Islet of Langerhans (tissue), 1 donor: ENCODE measurements around the gene ATF6.

Source experiments
- FAIRE-seq: peaks from one replicate; lab custom pipeline; 2011; peaks lifted over from hg19 to GRCh38; lab: Jason Lieb, UNC

The ATF6 gene

DNA sequence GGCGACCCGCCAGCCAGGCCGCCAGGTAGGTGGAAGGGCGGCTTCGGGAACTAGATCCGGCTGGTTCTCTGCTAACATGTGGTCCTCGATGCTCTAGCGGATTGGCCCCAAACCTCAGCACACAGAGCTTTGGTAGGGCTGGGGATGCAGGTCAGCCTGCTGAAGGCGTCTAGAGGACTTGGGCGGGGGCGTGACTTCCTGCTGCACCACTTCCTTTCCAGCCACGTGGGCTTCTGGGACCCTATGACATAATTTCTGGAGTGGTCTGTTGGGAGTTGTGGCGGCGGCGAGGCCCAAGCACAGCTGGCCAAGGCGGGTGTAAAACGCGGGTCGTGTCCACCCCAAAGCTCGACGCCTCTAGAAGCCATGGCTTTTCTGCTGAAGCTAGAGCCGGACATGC is 124.5 kb downstream of the ATF6 start:
- no peak for FAIRE-seq

DNA sequence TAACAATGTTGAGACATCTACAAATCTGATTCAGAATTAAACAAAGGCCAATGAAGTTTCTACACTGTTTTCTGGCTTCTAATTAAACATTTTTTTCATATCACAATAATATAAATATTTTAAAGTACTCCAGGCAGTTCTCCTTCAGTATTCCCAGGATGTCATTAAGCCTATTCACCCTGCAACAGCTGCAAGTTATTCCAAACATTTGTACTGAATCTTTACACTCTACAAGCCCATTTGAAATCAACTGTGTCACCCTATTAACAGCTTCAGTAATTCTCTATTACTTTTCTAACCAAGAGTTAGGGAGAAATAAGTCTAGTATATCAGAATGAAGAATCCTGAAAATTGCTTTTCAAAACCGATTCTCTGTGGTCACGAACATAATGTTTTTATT is 133.0 kb downstream of the ATF6 start:
- FAIRE-seq: no peak

DNA sequence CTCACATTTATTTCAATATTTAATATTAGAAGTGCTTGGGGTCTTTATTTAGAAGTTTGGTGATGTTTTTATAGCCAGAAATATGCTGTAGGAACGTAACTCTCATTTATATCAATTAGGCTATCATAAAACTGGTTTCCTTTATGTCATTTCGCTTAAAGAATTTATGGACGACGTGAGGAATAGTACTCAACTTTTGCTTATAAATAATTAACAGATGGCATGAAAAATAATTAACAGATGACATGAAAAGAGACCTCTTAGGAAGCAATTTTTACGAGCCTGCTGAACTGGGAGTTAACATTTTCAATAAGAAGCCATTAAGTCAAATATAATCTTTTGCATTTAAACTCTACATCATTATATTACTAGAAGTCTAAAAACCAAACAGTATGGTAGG is 134.0 kb downstream of the ATF6 start:
- no peak for FAIRE-seq

DNA sequence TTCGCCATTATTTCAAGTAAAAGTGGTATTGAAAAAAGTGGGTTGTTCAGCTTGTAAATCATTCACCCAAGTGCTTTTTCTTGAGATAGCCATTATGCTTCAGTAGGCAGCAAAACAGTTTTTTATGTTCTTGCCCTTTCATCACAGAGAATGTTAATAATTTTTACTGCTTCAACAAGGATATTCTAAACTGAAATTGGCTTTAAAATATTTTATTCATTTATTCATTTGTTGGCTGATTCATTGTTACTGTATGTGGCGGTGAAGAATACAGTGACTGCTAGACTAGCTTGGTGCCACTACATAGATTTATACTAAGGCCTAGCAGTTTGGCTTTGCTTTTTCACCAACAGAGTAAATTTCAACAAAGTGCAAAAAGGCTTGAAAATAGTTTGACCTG is 136.1 kb downstream of the ATF6 start:
- no peak for FAIRE-seq

DNA sequence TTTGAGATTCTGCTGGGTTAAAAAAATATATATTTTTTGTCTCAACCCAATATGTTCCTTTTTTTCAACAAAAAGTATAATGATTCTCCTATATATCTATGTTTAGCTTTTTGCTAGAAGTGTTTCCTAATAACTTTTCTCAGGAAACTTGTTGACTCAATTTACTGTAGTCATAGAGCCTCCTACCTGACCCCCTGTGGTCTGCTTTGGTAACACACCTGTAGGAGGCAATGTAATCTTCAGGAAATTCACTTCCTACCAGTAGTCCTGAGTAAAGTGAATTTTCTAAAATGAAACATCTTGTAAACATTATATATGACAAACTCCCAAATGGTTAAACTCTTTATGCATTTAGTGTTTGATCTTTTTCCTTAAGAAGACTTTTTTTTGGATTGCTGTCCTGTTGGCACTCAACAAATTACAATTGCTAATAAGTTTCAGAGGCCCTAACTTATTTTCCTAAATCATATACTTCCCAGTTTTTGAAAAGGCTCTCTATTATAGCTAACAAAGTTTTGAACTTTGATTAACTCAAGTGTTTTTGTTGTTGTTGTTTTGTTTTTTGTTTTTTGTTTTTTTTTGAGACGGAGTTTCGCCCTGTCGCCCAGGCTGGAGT is 139.3 kb downstream of the ATF6 start:
- FAIRE-seq: no peak

DNA sequence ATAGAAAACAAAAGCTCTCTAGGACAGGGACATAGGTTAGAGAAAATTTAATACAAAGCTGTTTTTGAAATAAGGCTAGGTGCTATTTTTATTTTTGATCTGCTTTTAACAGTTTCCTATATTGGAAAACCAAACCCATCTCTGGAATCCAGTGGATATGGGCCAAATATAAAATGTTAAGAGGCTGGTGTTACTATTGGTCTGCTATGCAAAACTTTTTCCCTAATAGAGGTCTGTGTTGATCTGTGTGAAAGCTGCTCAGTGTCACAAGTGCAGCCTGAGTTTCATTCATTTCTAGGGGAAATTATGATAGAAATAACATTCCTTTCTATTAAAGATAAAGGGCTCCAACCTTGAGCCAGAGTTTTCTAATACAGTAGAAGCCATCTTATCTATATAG is 141.1 kb downstream of the ATF6 start:
- no peak for FAIRE-seq

DNA sequence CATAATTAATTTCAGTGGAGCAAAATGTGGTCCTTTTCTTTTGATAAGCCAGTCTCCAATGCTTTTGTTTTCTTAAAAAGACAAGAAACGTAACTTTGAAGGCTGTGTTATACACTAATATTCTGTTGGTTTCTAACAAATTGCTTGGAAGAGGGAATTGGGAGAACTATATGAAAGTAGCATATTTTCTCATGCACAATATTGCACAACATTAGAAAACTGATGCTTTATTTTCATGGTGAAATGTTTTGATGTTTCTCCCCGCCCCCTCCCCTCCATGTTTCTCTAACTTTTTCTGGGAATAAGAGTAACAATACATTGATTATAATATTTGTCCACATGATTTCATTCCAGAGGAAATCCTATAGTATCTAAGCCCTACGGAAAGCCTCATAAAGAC is 142.1 kb downstream of the ATF6 start:
- FAIRE-seq: no peak

DNA sequence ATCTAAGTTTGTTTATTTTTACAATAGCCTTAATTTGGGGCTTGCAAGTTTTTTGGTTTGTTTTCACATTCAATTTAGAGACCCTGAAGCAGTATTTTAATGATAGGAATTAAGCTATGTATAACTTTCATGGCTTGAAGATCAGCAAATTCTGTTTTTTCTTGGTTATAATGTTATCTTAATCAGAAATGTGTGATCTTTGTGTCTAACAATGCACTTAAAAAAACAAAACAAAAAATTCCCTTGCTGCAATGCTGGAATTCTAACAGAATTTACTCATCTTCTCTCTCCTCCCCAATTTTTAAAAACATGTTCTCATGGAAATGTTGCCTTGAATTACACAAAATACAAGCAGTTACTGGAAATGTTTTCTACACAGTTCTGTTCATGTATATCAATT is 144.5 kb downstream of the ATF6 start:
- no peak for FAIRE-seq

DNA sequence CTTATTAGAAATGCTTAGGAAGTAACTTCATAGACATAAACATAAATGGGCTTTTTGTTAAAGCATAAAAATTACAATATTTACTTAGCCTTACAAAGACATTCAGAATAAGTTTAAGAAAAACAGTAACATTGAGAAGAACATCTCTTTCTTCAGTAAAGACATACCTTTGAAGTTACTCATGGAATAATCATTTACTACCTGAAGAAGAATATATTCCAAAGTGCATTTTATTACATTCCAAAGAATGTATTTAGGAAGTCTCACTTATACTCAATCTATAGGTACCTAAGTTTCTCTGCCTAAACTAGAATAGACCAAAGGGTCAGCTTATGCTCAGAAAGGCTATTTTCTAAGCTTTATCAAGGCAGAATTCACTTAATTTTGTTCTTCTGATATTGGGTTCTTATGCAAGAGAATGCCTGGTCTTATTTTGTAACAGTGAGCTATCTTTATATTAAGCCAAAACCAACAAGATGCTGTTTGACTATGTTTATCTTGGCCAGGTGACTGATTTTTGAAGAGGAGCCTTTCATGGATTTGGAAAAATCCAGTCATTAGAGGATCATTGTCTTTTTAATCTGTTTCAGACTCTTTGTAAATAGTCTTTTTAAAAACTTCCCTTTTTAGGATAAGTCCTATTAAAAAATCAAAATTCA is 147.5 kb downstream of the ATF6 start:
- FAIRE-seq: no peak

DNA sequence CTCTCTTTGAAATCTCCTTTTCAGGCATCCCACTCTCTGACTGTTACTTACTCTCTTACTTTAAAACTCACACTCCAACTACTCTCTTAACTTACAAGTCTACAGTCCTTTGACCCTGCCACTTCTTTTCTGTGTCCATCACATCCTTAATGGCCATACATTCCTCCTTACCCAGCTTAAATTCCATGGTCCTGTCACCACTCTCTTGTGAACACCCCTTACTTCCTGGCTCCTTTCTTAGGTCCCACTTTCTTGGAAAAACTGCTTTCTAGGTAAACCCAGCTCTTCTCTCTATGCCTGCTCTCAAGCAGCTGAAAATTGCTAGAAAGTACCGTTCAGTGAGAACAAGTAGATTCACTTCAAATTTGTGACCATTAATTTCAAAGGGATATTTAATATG is 148.5 kb downstream of the ATF6 start:
- no peak for FAIRE-seq

DNA sequence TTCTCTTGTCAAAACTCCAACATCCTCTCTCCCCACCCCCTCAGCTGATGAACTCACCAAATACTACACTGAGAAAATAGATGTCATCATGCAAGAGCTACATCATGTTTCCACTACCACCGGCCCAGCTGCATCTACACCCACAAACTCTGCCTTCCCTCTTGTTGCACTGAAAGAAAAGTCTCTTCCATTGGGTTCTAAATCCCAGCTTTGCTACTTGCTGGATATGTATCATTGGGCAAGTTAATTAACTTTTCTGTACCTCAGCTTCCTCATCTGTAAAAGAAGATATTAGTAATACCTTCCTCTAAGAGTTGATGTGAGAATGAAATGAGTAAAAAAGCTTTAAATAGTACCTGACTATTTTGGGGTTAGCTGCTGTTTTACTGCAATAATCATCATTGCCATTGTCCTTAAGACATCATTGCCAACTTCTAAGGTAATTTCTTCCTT is 149.0 kb downstream of the ATF6 start:
- no peak for FAIRE-seq

DNA sequence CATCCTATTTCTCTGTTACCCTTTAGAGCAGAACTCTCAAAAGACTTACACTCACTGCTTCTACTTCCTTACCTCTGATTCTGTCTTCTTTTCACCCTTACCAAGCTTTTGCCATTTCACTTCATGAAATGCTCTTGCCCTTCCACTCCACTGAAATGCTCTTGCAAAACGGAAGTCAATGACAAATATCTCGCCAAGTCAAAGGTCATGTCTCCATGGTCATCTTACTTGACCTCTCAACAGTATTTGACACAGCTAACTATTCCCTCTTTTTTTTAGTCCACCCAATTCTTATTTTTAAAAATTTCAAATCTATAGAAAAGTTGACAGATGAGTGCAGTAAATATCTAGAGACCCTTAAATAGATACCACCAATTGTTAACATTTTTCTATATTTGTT is 149.9 kb downstream of the ATF6 start:
- FAIRE-seq: no peak

DNA sequence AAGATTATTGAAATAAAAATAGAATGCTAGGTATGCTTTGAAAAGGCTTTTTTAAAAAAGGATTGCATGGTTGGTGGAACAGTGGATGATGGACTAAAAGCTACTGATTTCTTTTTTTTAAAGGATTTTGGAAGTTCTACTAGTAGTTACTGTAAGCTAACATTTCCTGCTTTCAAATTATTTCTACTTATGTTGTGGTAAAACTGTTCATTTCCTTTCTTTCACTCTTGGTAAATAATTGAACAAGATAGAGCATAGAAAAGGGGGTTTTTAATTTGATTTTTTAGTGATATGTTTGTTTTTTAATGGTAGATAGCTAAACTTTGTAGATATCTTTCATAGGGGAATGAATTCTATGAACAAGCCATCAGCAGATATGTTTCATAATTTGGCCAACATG is 153.1 kb downstream of the ATF6 start:
- no peak for FAIRE-seq

DNA sequence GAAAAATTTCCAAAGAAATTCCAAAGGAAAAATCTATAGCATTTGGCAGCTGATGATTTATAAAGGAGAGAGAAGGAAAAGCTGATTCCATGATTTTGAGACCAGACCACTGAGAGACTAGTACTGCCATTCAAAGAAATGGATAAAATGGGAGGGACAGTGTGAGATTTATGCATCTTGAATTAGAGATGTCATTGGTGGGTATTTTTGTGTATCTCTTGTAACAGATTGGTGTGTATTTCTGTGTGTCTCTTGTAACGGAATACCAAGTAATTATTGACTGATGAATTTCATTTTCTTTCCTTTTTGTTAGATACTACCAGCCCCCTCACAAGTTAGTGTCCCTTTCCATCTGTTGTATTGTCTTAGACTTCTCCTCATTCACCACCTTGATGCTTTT is 155.4 kb downstream of the ATF6 start:
- no peak for FAIRE-seq

DNA sequence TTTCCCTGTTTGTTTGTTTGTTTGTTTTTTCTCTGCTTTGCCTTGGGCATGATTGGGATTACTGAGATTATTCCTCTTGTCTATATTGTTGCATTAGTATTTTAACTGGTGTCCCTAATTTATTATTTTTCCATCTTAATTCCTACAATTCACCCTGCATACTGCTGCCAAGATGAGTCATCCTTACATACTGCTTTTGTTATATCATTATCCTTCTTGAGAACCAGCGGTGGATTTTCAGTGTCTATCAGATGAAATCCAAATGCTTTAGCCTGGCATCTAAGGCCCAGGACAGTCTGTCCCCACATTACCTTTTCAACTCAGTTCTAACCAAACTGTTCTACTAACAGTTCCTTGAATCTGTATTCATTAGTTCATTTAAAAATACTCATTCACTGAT is 155.9 kb downstream of the ATF6 start:
- no peak for FAIRE-seq

DNA sequence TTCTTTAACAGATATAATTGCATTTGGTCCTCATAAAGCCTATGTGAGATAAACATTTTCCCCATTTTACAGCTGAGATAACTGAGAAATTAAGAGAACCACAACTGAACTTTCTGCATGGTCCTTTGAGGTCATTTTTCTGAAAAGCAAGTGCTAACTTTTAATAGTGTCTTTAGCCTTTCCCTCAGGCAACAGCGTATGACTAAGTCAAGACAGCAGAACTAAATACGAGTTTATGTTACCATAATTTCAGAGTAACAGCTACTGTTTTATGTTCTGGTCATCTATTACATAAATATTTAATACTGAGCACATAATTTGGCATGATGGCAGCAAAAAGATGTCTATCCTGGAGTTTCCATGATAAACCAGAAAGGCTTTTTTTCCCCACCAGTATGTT is 161.9 kb downstream of the ATF6 start:
- no peak for FAIRE-seq

DNA sequence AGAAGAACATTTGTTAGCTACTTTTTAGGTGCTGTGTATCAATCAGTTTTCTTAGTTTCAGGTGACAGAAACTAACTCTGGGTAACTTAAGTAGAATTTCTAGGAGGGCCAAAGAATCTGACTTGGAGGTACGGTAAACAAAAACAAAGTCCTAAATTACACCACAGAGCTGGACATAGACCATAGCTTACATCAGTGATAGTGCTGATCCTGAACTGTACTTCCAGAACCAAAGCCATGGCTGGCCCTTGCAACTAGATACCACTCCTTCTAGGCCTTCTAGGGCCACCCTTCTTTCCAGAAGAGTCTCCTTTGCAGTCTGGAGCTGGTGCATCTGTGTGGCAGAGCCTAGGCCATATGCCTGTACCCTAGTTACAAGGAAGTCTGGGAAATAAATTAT is 163.0 kb downstream of the ATF6 start:
- FAIRE-seq: no peak

DNA sequence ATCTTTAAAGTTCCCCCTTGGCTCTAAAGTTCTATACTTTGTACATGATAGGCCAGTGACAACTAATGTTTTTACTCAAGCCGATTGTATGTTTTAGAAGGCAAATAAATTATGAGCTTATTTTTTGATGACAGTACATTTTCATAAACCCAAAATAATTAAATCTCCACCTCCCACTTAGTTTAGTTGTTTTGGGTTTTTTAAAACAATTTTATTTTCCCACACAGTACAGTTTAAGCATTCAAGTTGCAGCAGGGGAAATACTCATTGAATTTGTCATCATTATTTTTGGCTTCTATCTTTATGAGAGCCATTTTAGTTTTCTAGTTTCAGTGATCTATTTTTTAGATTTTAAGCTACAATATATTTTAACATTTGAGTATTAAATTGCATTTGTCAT is 163.9 kb downstream of the ATF6 start:
- no peak for FAIRE-seq

DNA sequence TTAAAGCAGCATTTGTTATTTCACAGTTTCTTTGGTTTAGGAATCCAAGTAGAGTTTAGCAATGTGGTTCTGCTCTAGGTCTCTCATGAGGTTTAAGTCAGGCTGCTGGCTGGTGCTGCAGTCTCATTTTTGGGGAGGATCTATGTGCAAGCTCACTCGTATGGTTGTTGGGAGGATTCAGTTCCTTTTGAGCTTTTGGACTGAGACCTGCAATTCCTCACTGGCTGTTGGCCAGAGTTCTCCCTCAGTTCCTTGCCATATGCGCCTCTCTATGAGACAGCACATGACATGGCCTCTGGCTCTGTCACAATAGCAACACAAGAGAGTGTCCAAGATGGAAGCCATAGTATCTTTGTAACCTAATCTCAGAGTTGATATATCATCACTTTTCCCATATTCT is 166.5 kb downstream of the ATF6 start:
- FAIRE-seq: no peak

DNA sequence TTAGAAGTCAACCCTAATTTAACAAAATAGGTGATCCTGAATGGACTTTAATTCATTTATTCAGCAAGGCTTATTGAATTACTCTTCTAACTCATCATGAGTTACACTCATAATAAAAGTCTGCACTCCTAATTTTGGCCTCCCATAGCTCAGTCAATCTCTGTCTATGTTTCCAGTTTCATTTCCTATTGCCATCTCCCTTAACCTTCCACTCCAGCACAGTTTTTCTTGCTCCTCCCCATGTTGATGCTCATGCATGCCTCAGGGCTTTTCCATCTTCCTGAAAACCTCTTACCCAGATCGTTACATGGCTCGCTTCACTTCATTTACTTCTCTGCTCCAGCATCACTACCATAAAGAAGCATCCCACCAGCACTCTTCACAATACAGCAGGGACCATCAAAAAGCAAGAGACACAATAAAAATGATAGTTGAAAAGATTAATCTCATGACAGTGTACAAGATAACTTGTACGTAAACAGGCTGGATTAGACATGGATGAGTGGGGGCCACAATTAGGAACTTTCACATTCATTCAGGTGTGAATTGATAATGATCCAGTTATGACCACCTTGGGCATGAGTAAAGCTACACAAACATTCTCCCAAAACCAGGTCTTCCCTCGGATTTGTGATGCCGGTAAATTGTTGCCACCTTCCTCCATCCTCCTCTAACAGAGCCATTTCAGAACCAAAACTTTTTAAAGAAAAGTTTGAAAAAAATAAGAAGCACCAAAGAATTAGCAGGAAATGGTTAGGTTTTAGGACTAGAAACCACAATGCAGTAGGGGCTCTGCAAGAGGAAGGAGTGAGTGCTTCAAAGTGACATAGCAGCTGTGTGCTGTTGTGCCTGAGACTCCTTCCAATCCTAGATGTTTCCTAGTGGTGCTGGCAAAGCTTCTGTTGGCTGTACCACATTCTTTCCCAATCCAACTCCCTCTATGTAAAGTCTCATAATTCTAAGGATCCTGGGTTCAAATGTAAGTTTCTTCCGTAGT is 167.8 kb downstream of the ATF6 start:
- FAIRE-seq: no peak

DNA sequence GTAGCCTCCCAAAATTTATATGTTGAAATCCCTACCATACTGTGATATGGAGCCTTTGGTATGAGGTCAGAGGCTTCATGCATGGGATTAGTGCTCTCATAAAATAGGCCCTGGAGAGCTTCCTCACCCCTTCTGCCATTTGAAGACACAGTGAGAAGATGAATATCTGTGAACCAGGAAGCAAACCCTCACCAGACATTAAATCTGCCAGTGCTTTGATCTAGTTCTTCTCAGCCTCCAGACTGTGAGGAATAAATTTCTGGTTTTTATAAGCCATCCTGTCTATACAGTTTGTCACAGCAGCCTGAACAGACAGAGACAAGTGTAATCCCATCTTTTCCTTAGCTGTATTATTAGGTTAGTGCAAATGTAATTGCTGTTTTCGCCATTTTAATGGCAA is 169.1 kb downstream of the ATF6 start:
- no peak for FAIRE-seq

DNA sequence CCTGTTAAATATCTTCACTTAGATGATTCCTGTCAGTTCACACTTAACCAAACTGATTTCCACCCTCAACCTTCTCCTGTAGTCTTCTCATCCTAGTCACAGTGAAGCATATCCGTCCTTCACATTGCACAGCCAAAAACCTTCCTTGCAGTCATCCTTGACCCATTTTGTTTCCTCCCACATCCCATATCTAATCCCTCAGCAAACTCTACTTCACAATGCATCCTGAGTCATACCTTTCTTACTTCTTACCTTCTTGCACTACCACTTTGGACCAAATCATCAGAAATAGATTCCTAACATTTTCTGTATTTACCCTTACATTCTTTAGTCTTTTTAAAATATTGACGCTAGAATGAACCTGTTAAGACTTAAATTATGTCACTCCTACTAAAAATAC is 170.7 kb downstream of the ATF6 start:
- no peak for FAIRE-seq

DNA sequence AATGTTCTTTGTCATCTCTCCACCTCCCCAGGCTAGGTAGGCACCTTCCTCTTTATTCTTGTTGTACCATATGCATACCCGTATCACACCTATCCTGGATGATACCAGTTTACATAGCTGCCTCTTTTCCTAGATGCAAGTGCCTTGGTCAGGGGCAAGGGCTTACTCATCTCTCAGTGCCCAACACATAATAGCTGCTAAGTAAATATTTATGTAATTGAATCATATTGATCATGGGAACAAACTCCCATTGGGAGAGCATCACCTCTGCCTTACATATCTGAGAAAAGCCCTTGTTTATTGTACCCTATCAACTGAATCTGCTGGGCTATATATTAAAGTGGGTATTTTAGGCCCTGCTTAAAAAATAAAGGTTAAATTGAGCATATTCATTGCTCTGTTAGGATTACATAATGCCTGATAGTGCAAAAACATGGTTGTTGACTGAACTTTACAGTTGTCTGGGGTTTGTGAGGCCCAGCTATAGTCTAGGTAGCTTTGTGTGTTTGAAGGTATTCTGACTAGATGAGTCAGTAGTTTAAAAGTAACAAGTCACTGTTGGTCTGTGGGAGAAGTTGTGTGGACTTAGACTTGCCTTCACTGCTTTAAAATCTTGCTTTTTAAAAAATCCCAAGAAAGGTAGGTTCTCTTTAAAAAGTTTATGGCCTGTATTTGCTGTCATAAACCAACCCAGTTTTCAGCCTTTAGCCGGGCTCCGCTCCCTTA is 174.9 kb downstream of the ATF6 start:
- no peak for FAIRE-seq
